Immature natural killer cell (primary cell): ENCODE results near the gene PTBP1. TPM values are rescaled to one million over a fixed set of nuclear protein-coding genes. Genes with fewer than 3 reads are reported as not detected.
"Not testable (repeated sequence)": the region's sequence is repeated elsewhere in the genome, so short reads cannot be mapped to it uniquely, and the experiment has no call there.

ENCODE experiments used
- DNase-seq, 3 donors: peaks; one replicate each; pipeline ENCODE4 v3.0.0; 2022; ENCODE audit warnings: mixed read lengths in 1 of 3
- H3K27ac Mint-ChIP-seq, 6 donors: one replicate each; pipeline ENCODE4 v1.8.0; 2020; ENCODE audit warnings: mixed read lengths in 6 of 6, mild to moderate bottlenecking in 5 of 6, inconsistent platforms in 4 of 6, moderate library complexity in 3 of 6
- H3K27me3 Mint-ChIP-seq, 3 donors: one replicate each; pipeline ENCODE4 v1.8.0; 2020 to 2021; ENCODE audit warnings: low read depth in 3 of 3, mild to moderate bottlenecking in 3 of 3, mixed read lengths in 3 of 3, moderate library complexity in 3 of 3, inconsistent platforms in 1 of 3
- H3K36me3 Mint-ChIP-seq, 3 donors: one replicate each; pipeline ENCODE4 v1.8.0; 2020; ENCODE audit warnings: mixed read lengths in 3 of 3, inconsistent platforms in 2 of 3, mild to moderate bottlenecking in 2 of 3
- H3K4me1 Mint-ChIP-seq, 2 donors: one replicate each; pipeline ENCODE4 v1.8.0; 2020; ENCODE audit warnings: inconsistent platforms in 2 of 2, mild to moderate bottlenecking in 2 of 2, mixed read lengths in 2 of 2, moderate library complexity in 1 of 2
- H3K4me3 Mint-ChIP-seq, 5 donors: one replicate each; pipeline ENCODE4 v1.8.0; 2020; ENCODE audit warnings: mild to moderate bottlenecking in 5 of 5, mixed read lengths in 5 of 5, inconsistent platforms in 3 of 5, moderate library complexity in 3 of 5
- H3K9me3 Mint-ChIP-seq, 6 donors: one replicate each; pipeline ENCODE4 v1.8.0; 2020; ENCODE audit warnings: mild to moderate bottlenecking in 6 of 6, mixed read lengths in 6 of 6, inconsistent platforms in 4 of 6, moderate library complexity in 3 of 6
- polyA plus RNA-seq, 3 donors: library from polyadenylated mRNA; unstranded; fragments of 300-500 nt; fragmentation: Illumina TruSeq; gene quantifications; one replicate each; pipeline ENCODE4 v1.2.3, GENCODE V29; 2021

The PTBP1 gene
- polyA plus RNA-seq, 3 donors from 2014 or later: 70.0 to 185 (median 87.8) TPM

DNA sequence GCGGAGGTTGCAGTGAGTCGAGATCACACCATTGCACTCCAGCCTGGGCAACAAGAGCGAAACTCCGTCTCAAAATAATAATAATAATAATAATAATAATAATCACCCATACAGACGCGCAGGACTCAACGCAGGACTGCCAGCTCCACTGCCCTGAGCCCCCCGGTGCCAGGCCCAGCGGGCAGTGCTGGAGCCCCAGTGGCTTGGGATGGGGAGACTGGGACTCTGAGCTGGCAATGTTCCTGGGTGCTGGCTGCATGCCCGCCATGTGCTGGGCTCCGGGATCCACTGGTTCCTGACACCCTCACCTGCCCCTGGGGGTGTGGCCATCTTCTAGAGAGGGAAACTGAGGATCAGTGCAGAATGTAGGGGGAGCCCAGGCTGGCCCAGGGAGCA, 30.1 kb downstream of the PTBP1 start:
- Mint-ChIP-seq H3K9me3 (no peaks in the 10 kb centered on the region), H3K36me3 (no peaks in the 10 kb centered on the region), H3K27ac (no peak overlapping the region), H3K4me3 (no peak overlapping the region), H3K4me1 (no peaks in the 10 kb centered on the region), H3K27me3 (peaks cover 0 to 6% (median 1%) of the 10 kb centered on the region in 3 donors)
- DNase-seq: no peak

DNA sequence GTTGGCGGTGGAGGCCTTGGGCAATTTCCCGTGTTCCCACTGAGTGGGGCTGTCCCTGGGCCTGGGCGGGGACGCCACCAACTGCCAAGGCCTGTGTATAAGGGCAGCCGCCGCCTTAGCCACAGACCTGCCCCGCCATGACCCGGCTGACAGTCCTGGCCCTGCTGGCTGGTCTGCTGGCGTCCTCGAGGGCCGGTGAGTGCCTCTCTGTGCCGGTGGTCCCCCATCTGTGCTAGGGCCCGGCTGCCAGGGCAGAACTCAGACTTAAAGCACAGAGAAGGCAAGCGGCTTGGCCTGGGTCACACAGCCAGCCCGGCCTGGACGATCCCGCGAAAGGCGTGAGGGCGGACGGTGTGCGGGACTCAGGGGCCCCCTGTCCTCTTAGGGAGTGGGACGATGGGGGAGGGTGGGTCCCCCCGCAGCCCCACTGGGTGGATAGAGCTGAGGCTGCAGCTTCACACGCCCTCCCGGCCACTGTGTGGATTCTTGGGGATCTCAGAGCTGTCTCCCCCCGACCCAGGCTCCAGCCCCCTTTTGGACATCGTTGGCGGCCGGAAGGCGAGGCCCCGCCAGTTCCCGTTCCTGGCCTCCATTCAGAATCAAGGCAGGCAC, 30.6 kb downstream of the PTBP1 start, which contains the start of gene AZU1:
TSS of gene AZU1 (plus strand) at position 128 of the 612 bp plus-strand sequence. CDS start at position 138, 10 bp downstream.
- Mint-ChIP-seq H3K4me3 (no peak within 1 kb of the TSS), H3K9me3 (no peaks in the 10 kb centered on the region), H3K4me1 (no peaks in the 10 kb centered on the region), H3K27ac (no peak within 1 kb of the TSS), H3K36me3 (no peaks in the 10 kb centered on the region), H3K27me3 (peaks cover 0 to 6% (median 1%) of the 10 kb centered on the region in 3 donors)
- no peak for DNase-seq

DNA sequence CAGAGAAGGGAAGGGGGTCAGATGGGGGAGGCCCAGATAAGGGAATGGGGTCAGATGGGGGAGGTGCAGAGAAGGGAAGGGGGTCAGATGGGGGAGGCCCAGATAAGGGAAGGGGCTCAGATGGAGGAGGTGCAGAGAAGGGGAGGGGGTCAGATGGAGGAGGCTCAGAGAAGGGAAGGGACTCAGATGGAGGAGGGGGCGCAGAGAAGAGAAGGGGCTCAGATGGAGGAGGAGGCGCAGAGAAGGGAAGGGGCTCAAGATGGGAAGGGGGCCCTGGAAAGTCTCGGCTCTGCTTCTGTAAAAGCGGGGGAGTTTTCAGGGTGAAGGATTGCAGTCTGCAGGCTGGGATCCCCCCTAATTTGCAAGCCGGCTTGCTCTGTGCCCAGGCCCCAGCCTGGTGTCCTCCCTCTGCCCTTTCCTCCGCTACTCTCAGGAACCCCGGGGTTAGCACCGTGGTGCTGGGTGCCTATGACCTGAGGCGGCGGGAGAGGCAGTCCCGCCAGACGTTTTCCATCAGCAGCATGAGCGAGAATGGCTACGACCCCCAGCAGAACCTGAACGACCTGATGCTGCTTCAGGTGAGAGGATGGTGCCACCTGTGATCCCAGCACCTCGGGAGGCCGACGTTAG, 32.0 kb downstream of the PTBP1 start:
- no peaks in the 10 kb centered on the region for H3K36me3 Mint-ChIP-seq
- H3K27ac Mint-ChIP-seq: no peak overlapping the region

DNA sequence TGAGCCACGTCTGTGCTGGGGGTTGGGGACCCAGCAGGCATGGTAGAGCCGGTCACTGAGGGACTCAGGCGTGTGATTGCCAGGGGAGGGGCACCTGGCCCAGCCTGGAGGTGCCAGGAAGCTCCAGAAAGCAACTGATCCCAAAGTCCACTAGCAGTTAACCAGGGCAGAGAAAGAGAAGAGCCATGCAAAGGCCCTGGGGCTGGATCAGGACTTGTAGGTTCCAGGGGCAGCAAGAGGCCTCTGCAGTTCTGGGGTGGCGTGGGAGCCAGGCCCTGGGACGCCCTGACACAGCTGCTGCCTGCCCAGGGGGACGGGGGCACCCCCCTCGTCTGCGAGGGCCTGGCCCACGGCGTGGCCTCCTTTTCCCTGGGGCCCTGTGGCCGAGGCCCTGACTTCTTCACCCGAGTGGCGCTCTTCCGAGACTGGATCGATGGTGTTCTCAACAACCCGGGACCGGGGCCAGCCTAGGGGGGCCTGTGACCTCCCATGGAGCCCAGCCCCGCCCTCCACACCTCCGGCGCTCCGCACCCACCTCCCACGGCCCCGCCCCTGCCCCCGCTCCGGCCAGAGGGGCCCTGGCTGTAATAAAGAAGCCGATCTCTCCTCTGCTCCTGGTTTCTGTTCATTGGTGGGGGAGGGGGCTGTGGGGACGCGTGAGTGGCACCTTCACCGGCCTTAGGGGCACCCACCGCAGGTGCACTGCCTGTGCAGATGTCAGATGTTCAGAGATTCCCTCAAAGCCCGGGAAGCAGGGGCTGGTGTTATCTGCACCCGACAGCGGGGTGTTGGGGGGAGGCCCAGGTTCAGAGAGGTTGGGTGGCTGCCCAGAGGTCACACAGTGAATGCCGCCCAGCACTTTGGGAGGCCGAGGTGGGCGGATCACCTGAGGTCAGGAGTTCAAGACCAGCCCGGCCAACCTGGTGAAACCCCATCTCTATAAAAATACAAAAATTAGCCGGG, 34.4 kb downstream of the PTBP1 start:
- Mint-ChIP-seq H3K9me3 (no peaks in the 10 kb centered on the region), H3K27me3 (peaks cover 1 to 3% (median 3%) of the 10 kb centered on the region in 3 donors), H3K36me3 (no peaks in the 10 kb centered on the region), H3K4me1 (no peaks in the 10 kb centered on the region), H3K27ac (no peak overlapping the region), H3K4me3 (no peak overlapping the region)
- no peak for DNase-seq

More for the DNA sequence above, 32.0 kb downstream of the PTBP1 start:
- Mint-ChIP-seq H3K4me1 (no peaks in the 10 kb centered on the region), H3K4me3 (no peak overlapping the region), H3K27me3 (peaks cover 0 to 3% (median 1%) of the 10 kb centered on the region in 3 donors), H3K9me3 (no peaks in the 10 kb centered on the region)
- DNase-seq: no peak

DNA sequence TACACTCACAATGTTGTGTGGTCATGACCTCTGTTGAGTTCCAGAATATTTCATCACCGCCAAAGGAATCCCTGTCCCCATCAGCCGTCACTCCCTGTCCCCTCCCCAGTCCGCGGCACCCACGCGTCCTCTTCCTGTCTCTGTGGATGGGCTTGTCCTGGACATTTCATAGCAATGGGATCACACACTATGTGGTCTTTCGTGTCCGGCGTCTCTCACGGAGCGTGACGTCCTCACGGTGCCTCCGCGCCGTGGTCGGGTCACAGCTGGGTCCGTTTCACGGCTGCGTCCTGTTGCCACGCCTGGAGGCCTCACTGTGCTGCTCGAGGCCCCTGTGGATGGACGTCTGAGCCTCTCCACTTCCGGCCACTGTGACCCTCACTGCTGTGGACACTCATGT, 37.0 kb downstream of the PTBP1 start:
- H3K4me1 Mint-ChIP-seq: no peaks in the 10 kb centered on the region
- no peak for DNase-seq
- H3K27ac Mint-ChIP-seq: no peak overlapping the region
- H3K36me3 Mint-ChIP-seq: no peaks in the 10 kb centered on the region
- H3K27me3 Mint-ChIP-seq: peaks cover 3 to 5% (median 5%) of the 10 kb centered on the region in 3 donors
- no peak overlapping the region for H3K4me3 Mint-ChIP-seq
- no peaks in the 10 kb centered on the region for H3K9me3 Mint-ChIP-seq

DNA sequence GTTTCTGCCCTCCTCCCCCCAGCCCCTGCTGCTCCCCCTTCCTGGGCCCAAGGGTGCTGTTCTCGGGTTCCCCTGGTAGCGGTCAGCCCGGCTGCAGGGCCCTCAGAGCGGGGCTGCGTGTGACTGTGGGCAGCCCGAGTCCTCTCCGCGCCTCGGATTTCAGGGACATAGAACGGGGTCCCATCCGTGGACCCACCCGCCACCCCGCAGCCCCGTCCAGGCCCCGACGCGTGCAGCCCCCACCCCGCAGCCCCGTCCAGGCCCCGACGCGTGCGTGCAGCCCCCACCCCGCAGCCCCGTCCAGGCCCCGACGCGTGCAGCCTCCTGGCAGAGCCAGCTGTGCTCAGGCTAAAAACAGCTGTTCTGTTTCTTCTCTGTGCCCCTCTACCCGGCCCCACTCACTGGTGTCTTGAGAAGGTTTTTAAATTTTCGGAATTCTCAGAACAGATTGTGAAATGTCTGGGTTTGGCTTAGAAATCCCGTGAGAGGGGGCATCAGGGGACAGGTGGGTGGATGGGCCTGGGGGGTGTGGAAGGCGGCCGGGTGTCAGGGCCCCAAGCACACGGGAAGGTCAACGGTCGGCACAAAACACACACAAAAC, 38.1 kb downstream of the PTBP1 start:
- Mint-ChIP-seq H3K9me3 (no peaks in the 10 kb centered on the region), H3K27me3 (peaks cover 1 to 5% (median 4%) of the 10 kb centered on the region in 3 donors), H3K36me3 (no peaks in the 10 kb centered on the region), H3K27ac (no peak overlapping the region), H3K4me3 (no peak overlapping the region), H3K4me1 (no peaks in the 10 kb centered on the region)
- no peak for DNase-seq

DNA sequence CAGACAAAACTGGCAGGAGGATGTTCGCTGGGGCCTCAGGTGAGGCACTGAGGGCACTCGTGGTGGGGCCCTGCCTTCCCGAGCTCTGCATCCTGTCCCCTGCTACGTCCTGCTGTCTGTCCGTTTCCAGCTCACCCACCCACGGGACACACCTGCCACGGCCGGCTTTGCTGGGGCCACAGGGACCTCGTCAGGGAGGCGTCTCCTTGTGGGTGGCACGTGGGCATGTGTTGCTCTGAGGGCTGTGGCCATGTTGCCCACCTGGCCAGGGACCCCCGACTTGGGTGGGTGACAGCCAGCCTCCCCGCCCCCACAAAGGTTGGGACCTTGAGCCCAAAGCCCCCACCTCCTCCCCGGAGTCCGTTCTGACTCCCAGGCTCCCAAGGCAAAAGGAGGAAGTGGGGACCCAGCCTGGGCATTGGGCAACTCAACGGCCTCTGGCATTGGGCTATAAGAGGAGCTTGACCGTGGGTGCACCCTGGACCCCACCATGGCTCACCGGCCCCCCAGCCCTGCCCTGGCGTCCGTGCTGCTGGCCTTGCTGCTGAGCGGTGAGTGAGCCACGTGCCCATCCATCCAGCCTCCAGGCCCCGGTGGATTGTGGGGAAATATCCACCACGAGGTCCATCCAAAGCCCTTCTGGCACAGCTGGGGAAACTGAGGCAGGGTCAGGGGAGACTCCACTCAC, 43.4 kb downstream of the PTBP1 start, which contains the start of gene PRTN3:
TSS of gene PRTN3 (plus strand) at position 481 of the 688 bp plus-strand sequence. CDS start at position 491, 10 bp downstream.
- Mint-ChIP-seq H3K4me3 (peak within 1 kb of the TSS in 1 of 5 donors; percentile 40), H3K27ac (peak within 1 kb of the TSS in 1 of 6 donors; percentile 69), H3K4me1 (peaks cover 0 to 2% of the 10 kb centered on the region in 2 donors)

DNA sequence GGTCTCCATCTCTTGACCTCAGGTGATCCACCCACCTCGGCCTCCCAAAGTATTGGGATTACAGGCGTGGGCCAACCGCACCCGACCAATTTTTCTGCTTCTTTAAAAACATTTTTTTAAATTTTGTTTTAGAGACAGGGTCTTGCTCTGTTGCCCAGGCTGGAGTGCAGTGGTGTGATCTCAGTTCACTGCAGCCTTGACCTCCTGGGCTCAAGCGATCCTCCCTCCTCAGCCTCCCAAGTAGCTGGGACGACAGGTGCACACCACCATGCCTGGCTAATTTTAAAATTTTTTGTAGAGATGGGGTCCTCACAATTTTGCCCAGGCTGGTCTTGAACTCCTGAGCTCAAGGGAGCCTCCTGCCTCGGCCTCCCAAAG, 45.5 kb downstream of the PTBP1 start:
- not testable (repeated sequence) for DNase-seq, H3K27ac Mint-ChIP-seq, H3K4me1 Mint-ChIP-seq, H3K36me3 Mint-ChIP-seq, H3K4me3 Mint-ChIP-seq, H3K9me3 Mint-ChIP-seq
- peaks cover 13 to 14% (median 14%) of the 10 kb centered on the region in 3 donors for H3K27me3 Mint-ChIP-seq

More for the DNA sequence above, 43.4 kb downstream of the PTBP1 start, which contains the start of gene PRTN3:
- Mint-ChIP-seq H3K27me3 (peaks cover 10 to 14% (median 14%) of the 10 kb centered on the region in 3 donors), H3K36me3 (peaks cover 0 to 3% (median 0%) of the 10 kb centered on the region in 3 donors), H3K9me3 (peaks cover 0 to 2% (median 0%) of the 10 kb centered on the region in 6 donors)
- DNase-seq: no peak

DNA sequence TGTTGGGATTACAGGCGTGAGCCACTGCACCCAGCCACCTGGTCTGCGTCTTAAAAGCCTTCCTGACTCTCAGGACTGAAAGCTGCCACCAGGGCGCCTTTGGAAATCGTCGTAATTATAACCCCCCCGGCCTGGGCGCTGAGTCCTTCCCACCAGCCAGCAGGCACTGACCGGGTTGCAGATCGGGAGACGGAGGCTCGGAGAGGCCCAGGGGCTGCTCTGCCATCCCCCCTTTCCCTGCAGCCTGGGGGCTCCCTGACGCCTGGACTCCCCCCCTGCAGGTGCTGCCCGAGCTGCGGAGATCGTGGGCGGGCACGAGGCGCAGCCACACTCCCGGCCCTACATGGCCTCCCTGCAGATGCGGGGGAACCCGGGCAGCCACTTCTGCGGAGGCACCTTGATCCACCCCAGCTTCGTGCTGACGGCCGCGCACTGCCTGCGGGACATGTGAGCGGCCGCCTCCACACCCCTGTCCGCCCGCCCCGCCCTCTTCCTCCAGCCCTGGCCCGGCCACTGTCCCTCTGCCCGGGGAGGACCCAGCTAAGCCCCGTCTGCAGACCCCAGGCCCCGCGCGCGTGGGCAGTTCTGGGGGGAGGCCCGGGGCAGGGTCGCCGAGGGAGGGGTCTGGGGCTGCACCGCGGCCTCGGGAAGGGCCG, 46.1 kb downstream of the PTBP1 start:
- DNase-seq: no peak
- H3K9me3 Mint-ChIP-seq: peaks cover 0 to 2% (median 0%) of the 10 kb centered on the region in 6 donors
- H3K27ac Mint-ChIP-seq: no peak overlapping the region
- peaks cover 0 to 2% of the 10 kb centered on the region in 2 donors for H3K4me1 Mint-ChIP-seq
- peaks cover 0 to 3% (median 0%) of the 10 kb centered on the region in 3 donors for H3K36me3 Mint-ChIP-seq
- peaks cover 13 to 14% (median 14%) of the 10 kb centered on the region in 3 donors for H3K27me3 Mint-ChIP-seq
- H3K4me3 Mint-ChIP-seq: no peak overlapping the region

DNA sequence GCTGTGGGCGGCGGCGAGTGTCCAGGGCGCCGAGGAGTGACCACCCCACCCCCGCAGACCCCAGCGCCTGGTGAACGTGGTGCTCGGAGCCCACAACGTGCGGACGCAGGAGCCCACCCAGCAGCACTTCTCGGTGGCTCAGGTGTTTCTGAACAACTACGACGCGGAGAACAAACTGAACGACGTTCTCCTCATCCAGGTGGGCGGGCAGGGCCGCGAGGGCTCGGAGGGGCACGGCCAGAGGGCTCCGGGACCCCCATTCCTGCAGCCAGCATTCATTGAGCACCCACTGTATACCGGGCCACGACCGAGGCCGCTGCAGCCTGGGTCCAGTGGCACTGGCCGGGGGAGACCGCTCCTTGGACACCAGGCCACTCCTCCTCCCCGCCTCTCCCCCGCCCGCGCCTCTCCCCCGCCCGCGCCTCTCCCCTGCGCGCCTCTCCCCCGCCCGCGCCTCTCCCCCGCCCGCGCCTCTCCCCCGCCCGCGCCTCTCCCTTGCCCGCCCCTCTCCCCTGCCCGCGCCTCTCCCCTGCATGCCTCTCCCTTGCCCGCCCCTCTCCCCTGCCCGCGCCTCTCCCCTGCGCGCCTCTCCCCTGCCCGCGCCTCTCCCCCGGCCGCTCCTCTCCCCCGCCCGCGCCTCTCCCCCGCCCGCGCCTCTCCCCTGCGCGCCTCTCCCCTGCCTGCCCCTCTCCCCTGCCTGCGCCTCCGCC, 46.7 kb downstream of the PTBP1 start:
- no peak for DNase-seq
- Mint-ChIP-seq H3K36me3 (peaks cover 0 to 3% (median 0%) of the 10 kb centered on the region in 3 donors), H3K4me1 (peaks cover 0 to 2% of the 10 kb centered on the region in 2 donors), H3K27me3 (peaks cover 11 to 14% (median 13%) of the 10 kb centered on the region in 3 donors), H3K4me3 (no peak overlapping the region), H3K9me3 (peaks cover 0 to 2% (median 0%) of the 10 kb centered on the region in 6 donors), H3K27ac (no peak overlapping the region)

DNA sequence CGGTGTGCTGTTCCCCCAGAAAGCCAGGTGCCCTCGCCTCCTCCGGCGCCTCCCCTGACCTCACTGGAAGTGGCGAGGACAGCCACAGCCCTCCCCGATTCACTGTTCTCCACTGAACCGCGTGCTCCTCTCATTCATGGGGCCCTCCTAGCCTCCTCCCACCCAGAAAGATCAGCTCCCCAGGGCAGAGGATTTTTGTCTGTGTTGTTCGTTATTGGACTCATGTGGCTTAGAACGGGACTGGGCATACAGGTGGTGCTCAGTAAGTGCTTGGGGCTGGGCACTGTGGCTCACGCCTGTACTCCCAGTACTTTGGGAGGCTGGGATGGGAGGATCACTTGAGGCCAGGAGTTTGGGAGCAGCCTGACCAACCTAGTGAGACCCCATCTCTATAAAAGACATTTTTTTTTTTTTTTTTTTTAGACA, 47.3 kb downstream of the PTBP1 start:
- peaks cover 0 to 3% (median 0%) of the 10 kb centered on the region in 3 donors for H3K36me3 Mint-ChIP-seq
- no peak for DNase-seq
- H3K4me3 Mint-ChIP-seq: no peak overlapping the region
- no peak overlapping the region for H3K27ac Mint-ChIP-seq
- H3K4me1 Mint-ChIP-seq: peaks cover 0 to 2% of the 10 kb centered on the region in 2 donors
- H3K9me3 Mint-ChIP-seq: peaks cover 0 to 2% (median 0%) of the 10 kb centered on the region in 6 donors
- H3K27me3 Mint-ChIP-seq: peaks cover 13 to 15% (median 14%) of the 10 kb centered on the region in 3 donors
